GM12878 (cell line): ENCODE measurements around the gene SMARCE1. TPM values are rescaled to one million over a fixed set of nuclear protein-coding genes. Genes with fewer than 3 reads are reported as not detected.

Experiments
- ATAC-seq: fragments of 200-7000 bp; cut with Tn5 transposase; 3 replicates; pipeline ENCODE4 v1.9.1; 2020; ENCODE audit warnings: mild to moderate bottlenecking, moderate library complexity
- BruUV-seq: library from RNA; stranded (reverse); fragments of 400-500 nt; replicated peaks from 2 replicates; lab custom pipeline; 2021; lab: Mats Ljungman, UMichigan
- CTCF ChIA-PET: fragments of 300-600 bp; sonication (Branson Sonifier 250); formaldehyde crosslinking; extraction: SDS; loops from one replicate; lab custom pipeline; 2021; ENCODE audit warnings: inconsistent platforms; lab: Yijun Ruan, JAX
- POLR2A ChIA-PET: fragments of 350-600 bp; formaldehyde crosslinking; extraction: SDS; loops from one replicate; lab custom pipeline; 2021; ENCODE audit warnings: inconsistent platforms; lab: Charles Lee
- RAD21 ChIA-PET: fragments of 300-600 bp; sonication (Branson Sonifier 250); formaldehyde crosslinking; loops from one replicate; lab custom pipeline; 2023; ENCODE audit warnings: antibody characterized with exemption; ENCODE audit not compliant: unreplicated experiment; lab: Charles Lee
- SMC1A ChIA-PET: fragments of 300-600 bp; sonication (Branson Sonifier 250); formaldehyde crosslinking; loops from one replicate; lab custom pipeline; 2023; ENCODE audit not compliant: unreplicated experiment, uncharacterized antibody; lab: Charles Lee
- DNase-seq: peaks from one replicate; pipeline ENCODE4 v3.0.0-alpha.2; 2011; ENCODE audit warnings: low read depth, low spot score
- FAIRE-seq: peaks from 3 replicates; lab custom pipeline; 2011; peaks lifted over from hg19 to GRCh38; lab: Jason Lieb, UNC
- H2AFZ ChIP-seq: 2 replicates; pipeline ENCODE4 v1.6.0; 2011; ENCODE audit warnings: low read depth, low read length, control low read depth; ENCODE audit not compliant: control insufficient read depth
- H3K27ac ChIP-seq: 2 replicates; pipeline ENCODE4 v1.5.1; 2011; ENCODE audit warnings: control low read depth; ENCODE audit not compliant: control insufficient read depth, insufficient read depth
- H3K27me3 ChIP-seq, 2 experiments: replicated peaks in 1 of 2; 2 replicates each; pipeline versions ENCODE4 v1.6.0 to v1.6.1; 2011; ENCODE audit warnings: low read length in 1 of 2; ENCODE audit not compliant: control insufficient read depth in 2 of 2, insufficient read depth in 2 of 2
- H3K36me3 ChIP-seq, 2 experiments: 2 replicates each; pipeline ENCODE4 v1.5.1; 2011; ENCODE audit warnings: low read length in 1 of 2; ENCODE audit not compliant: control insufficient read depth in 2 of 2, insufficient read depth in 2 of 2
- H3K4me1 ChIP-seq: 2 replicates; pipeline ENCODE4 v1.6.1; 2011; ENCODE audit warnings: mild to moderate bottlenecking, low read length, moderate library complexity, mixed read lengths; ENCODE audit not compliant: control insufficient read depth, insufficient read depth
- H3K4me2 ChIP-seq: 2 replicates; pipeline ENCODE4 v1.6.0; 2011; ENCODE audit warnings: control low read depth; ENCODE audit not compliant: control insufficient read depth, insufficient read depth
- H3K4me3 ChIP-seq: fragments of 200-600 bp; sonication (generic); 2 replicates; pipeline ENCODE4 v1.5.1; 2016
- H3K79me2 ChIP-seq: 2 replicates; pipeline ENCODE4 v1.6.0; 2011; ENCODE audit warnings: low read length; ENCODE audit not compliant: control insufficient read depth, insufficient read depth
- H3K9ac ChIP-seq: 2 replicates; pipeline ENCODE4 v1.8.0; 2011; ENCODE audit warnings: low read length, control low read depth, mixed read lengths; ENCODE audit not compliant: control insufficient read depth, insufficient read depth
- H3K9me3 ChIP-seq: replicated peaks from 3 replicates; pipeline ENCODE4 v1.5.1; 2011; ENCODE audit warnings: mild to moderate bottlenecking, low read length; ENCODE audit not compliant: control insufficient read depth, insufficient read depth
- H4K20me1 ChIP-seq: 2 replicates; pipeline ENCODE4 v1.6.0; 2011; ENCODE audit not compliant: control insufficient read depth, insufficient read depth
- BCLAF1 ChIP-seq: fragments of 450-650 bp; IDR thresholded peaks from 2 replicates; pipeline ENCODE4 v1.6.1; 2017; ENCODE audit warnings: antibody characterized with exemption, mild to moderate bottlenecking, moderate library complexity
- RB1 ChIP-seq: fragments of 450-650 bp; formaldehyde crosslinking; IDR thresholded peaks from 2 replicates; pipeline ENCODE4 v1.6.1; 2017; ENCODE audit warnings: mild to moderate bottlenecking, borderline replicate concordance
- SMAD1 ChIP-seq: fragments of 450-650 bp; IDR thresholded peaks from 2 replicates; pipeline ENCODE4 v1.6.1; 2018; ENCODE audit warnings: mild to moderate bottlenecking, low read depth; ENCODE audit not compliant: partially characterized antibody
- SPI1 ChIP-seq: IDR thresholded peaks from 2 replicates; pipeline ENCODE4 v1.6.1; 2011; ENCODE audit warnings: low read depth, mild to moderate bottlenecking, low read length, moderate library complexity, borderline replicate concordance; ENCODE audit not compliant: insufficient read depth
- ZNF24 ChIP-seq: fragments of 450-650 bp; IDR thresholded peaks from 2 replicates; pipeline ENCODE4 v1.6.1; 2017; ENCODE audit warnings: antibody characterized with exemption, mild to moderate bottlenecking
- WGBS: methylation state at CpG from one replicate; pipeline ENCODE4 v1.1.6; 2016; ENCODE audit warnings: low lambda C conversion rate; ENCODE audit not compliant: insufficient replicate concordance, insufficient coverage; ENCODE audit errors: missing lambda C conversion rate; 5-methylcytosine and 5-hydroxymethylcytosine counted together
- in situ Hi-C: fragments of 300-500 bp; cut with MboI; formaldehyde crosslinking; loops from 9 replicates; pipeline ENCODE4 v1.14.3; 2018; ENCODE audit warnings: mixed read lengths
- intact Hi-C: fragments of 100-400 bp; cut with micrococcal nuclease; formaldehyde crosslinking; loops from one replicate; pipeline ENCODE4 v1.14.2; 2022; ENCODE audit not compliant: unreplicated experiment
- polyA plus RNA-seq, 11 experiments: library from polyadenylated mRNA; depleted of rRNA in 4 of 11; unstranded in 6 of 11; stranded (reverse) in 5 of 11; fragments of >200 nt; fragmentation: Nextera tagmentation in 4 of 11; fragmentation: Illumina TruSeq in 1 of 11; extraction: Ambion mirVana in 4 of 11; extraction: Trizol in 1 of 11; gene quantifications; 1 replicate in 1 of 11; 2 replicates in 10 of 11; pipeline versions ENCODE4 v1.2.1 to v1.2.3, GENCODE V29; 2011 to 2016; ENCODE audit warnings: inconsistent platforms in 2 of 11, missing spikeins in 2 of 11, low read depth in 1 of 11
- total RNA-seq, 4 experiments: library from RNA; depleted of rRNA in 3 of 4; stranded (reverse); fragments of >200 nt in 3 of 4; fragmentation: Illumina TruSeq in 1 of 4; extraction: Trizol in 1 of 4; gene quantifications; 2 replicates each; pipeline versions ENCODE4 v1.2.1 to v1.2.3, GENCODE V29; 2013 to 2021
- TF ChIP-seq, protein P1 (sequence below): IDR thresholded peaks from 2 replicates; pipeline ENCODE4 v1.6.1; 2011; ENCODE audit warnings: borderline replicate concordance, low read depth, mild to moderate bottlenecking, moderate library complexity, low read length; ENCODE audit not compliant: insufficient read depth, poor library complexity, severe bottlenecking

Gene SMARCE1
- total and polyA plus RNA-seq, 10 of the 15 experiments (the other 5 are each of a cell fraction or from before 2014, with no cell fraction given), result 87.9 to 191 (median 132) TPM

- TF ChIP-seq SMAD1 (peak; percentile 23), RB1 (0 out of 2 replicates have a peak, but pooled peaks have one; percentile 54), SPI1 (0 out of 2 replicates have a peak, but pooled peaks have one; percentile 13), BCLAF1 (no peak)
Observed at GRCh38 chr17:40614431-40615067, 33.1 kb downstream of the SMARCE1 start (continued).

GRCh38 chr17:40613467-40614154, 34.0 kb downstream of the SMARCE1 start:
- Histone ChIP-seq H4K20me1 (no peaks in the 10 kb centered on the region), H3K4me3 (no peak overlapping the region), H2AFZ (no peak overlapping the region), H3K4me1 (peaks cover 30% of the 10 kb centered on the region), H3K4me2 (no peak overlapping the region), H3K27me3 (no peaks in the 10 kb centered on the region), H3K9me3 (no peaks in the 10 kb centered on the region), H3K36me3 (no peaks in the 10 kb centered on the region), H3K27ac (no peak overlapping the region), H3K79me2 (no peaks in the 10 kb centered on the region), H3K9ac (no peak overlapping the region)
- ChIA-PET SMC1A (interaction anchor here (1.0 to 8.9 kb wide), 13 partner anchors 10 to 170 kb away, joined by 3 to 175 read pairs (median 27); partner anchors contain the start of genes CCR7 and IGFBP4), CTCF (interaction anchor here (1.2 to 11.9 kb wide), 7 partner anchors 10 to 76 kb away, joined by 3 to 193 read pairs (median 45); no protein-coding TSS in a partner anchor), POLR2A (interaction anchor here (0.6 to 7.9 kb wide), 9 partner anchors 10 to 81 kb away, joined by 5 to 117 read pairs (median 33); partner anchors contain the start of gene CCR7), RAD21 (interaction anchor here (1.1 to 7.9 kb wide), 13 partner anchors 10 to 1059 kb away, joined by 3 to 229 read pairs (median 44); partner anchors contain the start of gene CCR7)
- no peak for DNase-seq
- intact Hi-C loops (loop anchor here (2.0 kb wide), 1 partner anchor 31 kb away; no protein-coding TSS in a partner anchor), in situ Hi-C loops (loop anchor here (10.0 kb wide), 1 partner anchor 1051 kb away; no protein-coding TSS in a partner anchor)
- peak; percentile 97 for TF ChIP-seq ZNF24
- TF ChIP-seq, protein P1, sequence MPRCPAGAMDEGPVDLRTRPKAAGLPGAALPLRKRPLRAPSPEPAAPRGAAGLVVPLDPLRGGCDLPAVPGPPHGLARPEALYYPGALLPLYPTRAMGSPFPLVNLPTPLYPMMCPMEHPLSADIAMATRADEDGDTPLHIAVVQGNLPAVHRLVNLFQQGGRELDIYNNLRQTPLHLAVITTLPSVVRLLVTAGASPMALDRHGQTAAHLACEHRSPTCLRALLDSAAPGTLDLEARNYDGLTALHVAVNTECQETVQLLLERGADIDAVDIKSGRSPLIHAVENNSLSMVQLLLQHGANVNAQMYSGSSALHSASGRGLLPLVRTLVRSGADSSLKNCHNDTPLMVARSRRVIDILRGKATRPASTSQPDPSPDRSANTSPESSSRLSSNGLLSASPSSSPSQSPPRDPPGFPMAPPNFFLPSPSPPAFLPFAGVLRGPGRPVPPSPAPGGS, result no peak
- FAIRE-seq, result no peak
- 87% methylated on average over 5 of the region's 5 CpGs for WGBS
- no TSS peak for BruUV-seq
- no peak for ATAC-seq
